ENCODE results near the gene NDUFA8.

NDUFA8 gene

DNA sequence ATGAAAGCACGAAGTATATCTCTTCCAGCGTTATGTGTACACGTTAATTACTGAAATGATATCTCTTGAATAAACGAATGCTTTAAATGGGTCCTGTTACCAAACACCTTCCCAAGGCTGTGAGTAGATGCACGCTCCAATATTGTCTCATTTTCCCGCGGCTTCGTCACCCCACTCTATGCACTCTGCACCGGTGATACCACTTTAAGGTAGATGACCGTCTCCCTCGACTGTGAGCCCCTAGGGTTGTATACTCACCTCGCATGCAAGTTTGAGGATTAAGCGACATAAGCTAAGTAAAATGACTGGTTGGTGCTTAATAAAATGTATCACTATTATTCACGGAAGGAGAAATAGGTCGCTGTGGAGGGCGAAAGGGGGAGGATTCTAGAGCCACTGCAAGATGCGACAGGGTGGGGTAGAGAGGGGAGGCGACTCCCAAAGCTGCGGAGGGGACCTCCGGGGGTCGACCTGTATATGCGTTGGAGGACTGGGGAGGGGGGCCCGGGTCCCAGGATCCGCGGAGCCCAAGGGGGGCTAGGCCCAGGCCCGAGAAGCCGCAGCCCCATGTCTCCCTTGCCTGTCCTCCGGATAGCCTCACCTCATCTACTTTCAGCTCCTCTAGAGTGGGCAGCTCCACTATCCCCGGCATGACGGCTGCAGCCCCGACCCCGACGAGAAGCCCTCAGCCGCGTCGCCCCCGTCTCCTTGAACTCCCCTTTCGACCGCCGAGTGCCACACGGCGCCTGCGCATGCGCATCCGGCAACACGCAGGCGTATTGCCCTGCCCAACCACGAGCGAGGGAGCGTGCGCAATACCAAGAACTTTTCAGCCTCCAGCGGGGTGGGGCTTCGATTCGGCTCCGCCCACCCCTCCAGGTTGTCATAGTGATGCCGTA, at the start of gene NDUFA8, which contains the start of gene MORN5:
Gene NDUFA8 (minus strand): TSS at position 754 of the 899 bp plus-strand sequence. CDS start 102 bp downstream, at position 652.
Gene MORN5 (plus strand): TSS at position 883 of the 899 bp plus-strand sequence. CDS start 65 bp downstream, outside the sequence.
- peak; percentile 86 for DNase-seq (ENCODE audit: low read depth)
- peak within 1 kb of the TSS; percentile 90 for H3K4me3 ChIP-seq (ENCODE audit: low read depth, low read length)
- TF ChIP-seq, protein P1, sequence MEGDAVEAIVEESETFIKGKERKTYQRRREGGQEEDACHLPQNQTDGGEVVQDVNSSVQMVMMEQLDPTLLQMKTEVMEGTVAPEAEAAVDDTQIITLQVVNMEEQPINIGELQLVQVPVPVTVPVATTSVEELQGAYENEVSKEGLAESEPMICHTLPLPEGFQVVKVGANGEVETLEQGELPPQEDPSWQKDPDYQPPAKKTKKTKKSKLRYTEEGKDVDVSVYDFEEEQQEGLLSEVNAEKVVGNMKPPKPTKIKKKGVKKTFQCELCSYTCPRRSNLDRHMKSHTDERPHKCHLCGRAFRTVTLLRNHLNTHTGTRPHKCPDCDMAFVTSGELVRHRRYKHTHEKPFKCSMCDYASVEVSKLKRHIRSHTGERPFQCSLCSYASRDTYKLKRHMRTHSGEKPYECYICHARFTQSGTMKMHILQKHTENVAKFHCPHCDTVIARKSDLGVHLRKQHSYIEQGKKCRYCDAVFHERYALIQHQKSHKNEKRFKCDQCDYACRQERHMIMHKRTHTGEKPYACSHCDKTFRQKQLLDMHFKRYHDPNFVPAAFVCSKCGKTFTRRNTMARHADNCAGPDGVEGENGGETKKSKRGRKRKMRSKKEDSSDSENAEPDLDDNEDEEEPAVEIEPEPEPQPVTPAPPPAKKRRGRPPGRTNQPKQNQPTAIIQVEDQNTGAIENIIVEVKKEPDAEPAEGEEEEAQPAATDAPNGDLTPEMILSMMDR (IDR thresholded peaks at IDR 0.05; ENCODE audit: low read depth, low read length, missing control alignments), result no peak

DNA sequence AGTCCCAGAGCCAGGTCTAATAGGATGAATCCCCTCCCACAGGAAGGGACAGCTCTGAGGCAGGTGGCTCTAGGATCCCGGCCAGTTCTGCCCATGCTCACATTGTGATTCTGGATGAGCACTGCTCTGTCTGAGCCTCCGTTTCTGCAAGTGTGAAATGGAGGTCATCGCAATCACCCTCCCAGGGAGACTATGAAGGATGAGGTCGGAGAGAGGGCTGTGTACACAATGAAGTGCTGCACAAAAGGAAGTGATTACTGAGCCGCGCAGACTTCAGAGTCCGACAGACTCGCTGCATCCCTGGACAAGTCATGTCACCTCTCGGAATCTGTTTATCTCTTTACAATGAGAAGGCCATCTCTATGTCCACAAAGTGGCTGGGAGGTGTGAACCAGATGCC, 47.5 kb upstream of the NDUFA8 start:
- TF ChIP-seq, protein P1 (IDR thresholded peaks at IDR 0.05; ENCODE audit: low read depth, low read length, missing control alignments), result no peak
- H3K4me3 ChIP-seq (ENCODE audit: low read depth, low read length), result no peak overlapping the region
- DNase-seq (ENCODE audit: low read depth), result no peak

DNA sequence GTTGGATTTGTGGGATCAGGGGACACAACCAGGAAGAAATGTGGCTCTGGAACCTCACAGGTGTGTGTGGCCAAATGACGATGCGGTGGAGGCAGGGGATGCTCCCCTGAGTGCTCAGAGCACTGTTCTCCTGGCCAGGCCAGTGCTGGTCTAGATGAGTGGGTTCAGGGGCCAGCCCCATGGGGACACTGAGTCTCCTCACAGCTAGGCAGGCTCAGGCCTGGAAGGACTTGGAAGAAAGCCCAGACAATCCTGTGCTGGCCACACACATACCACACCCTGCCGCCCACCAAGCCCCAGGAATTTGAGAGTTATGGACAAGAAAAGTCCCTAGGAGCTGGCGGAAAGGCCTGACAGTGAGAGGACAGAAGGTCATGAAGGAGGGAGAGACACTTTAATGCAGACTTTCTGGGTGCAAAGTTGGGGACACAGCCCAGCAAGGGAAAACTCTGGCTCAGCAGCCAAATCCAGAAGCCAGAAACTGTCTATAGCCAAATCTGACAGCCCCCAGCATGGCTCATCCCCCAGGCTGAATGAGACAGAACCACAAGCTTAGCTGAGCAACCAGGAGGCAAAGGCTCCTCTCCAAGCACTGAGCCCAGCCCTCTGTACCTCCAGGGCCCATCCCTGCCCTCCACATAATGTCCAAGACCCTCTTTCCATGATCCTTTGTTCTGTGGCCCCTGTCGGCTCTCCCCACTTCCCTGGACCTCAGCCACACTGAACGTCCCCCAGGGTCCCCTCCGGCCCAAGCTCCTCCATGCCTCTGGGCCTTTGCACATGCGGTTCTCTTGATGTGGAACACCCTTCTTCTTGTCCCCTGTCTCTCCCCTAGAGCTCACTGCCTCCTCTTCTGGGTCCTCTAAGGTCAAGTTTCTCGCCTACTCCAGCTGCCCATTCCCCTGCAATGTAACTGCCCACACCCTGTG, 46.8 kb upstream of the NDUFA8 start:
- DNase-seq (ENCODE audit: low read depth), result no peak
- H3K4me3 ChIP-seq (ENCODE audit: low read depth, low read length), result no peak overlapping the region
- TF ChIP-seq, protein P1 (IDR thresholded peaks at IDR 0.05; ENCODE audit: low read depth, low read length, missing control alignments), result no peak

DNA sequence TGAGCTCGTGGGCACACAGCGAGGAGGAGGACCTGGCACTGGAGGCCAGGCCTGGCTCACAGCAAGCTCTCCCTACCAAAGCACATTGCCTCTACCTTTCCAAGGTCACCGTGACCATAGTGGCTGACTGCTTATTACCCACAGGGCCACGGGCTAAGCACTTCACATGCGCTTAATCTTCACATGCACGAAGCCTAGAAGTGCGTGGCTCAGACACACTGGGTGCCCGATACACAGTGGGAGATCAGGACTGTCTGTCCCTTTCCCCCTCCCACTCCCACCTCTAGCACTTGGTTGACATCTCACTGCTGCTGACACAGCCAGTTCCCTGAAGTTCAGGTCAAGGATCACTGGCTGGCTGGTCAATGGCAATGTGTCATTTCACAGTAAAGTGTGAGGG, 45.6 kb upstream of the NDUFA8 start:
- no peak for DNase-seq (ENCODE audit: low read depth)
- no peak overlapping the region for H3K4me3 ChIP-seq (ENCODE audit: low read depth, low read length)
- TF ChIP-seq, protein P1 (IDR thresholded peaks at IDR 0.05; ENCODE audit: low read depth, low read length, missing control alignments), result no peak

DNA sequence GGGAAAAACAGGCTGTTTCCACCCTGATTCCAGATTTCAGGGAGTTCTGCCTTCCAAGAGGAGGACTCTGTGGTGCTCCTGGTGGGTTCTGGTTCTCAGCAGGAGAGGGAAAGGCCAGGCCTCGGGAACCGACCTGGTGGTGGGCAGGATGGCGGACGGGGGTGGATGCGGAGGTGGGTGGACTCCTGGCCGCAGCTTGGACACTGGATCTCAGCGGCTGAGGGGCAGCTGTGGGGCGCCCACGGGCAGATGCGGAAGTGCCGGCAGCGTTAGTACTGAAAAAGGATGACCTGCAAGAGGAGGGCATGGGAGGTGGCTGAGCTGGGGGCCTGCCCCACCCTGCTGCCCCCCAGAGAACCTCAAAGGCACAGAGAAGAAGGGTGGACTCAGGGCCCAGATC, 44.9 kb upstream of the NDUFA8 start:
- TF ChIP-seq, protein P1 (IDR thresholded peaks at IDR 0.05; ENCODE audit: low read depth, low read length, missing control alignments), result no peak
- H3K4me3 ChIP-seq (ENCODE audit: low read depth, low read length), result no peak overlapping the region
- DNase-seq (ENCODE audit: low read depth), result no peak

DNA sequence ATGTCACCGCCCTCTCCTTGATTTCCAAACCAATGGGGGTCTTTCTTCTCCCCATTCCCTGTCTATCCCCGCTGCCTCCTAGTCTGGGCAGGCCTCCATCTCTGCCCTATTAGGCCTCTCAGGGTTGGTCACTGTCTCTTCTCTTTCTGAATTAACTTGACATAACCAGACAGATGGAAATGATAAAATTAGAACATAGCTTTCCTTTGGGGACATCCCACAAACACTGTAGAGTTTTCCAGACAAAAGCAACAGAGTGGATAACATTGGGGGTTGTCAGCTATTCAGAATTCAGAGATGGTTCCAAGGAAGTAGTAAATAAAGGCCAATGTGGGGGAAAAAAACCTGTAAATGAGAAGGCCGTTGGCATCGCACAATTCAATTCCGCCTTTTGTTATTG, 44.5 kb upstream of the NDUFA8 start:
- no peak overlapping the region for H3K4me3 ChIP-seq (ENCODE audit: low read depth, low read length)
- DNase-seq (ENCODE audit: low read depth), result no peak
- TF ChIP-seq, protein P1 (IDR thresholded peaks at IDR 0.05; ENCODE audit: low read depth, low read length, missing control alignments), result no peak
